NCI-H1417 treated with DMSO at 0.1 percent for 48 hours (cell line): ENCODE results near the gene PRR18.

ENCODE experiments used
- DNase-seq: peaks from one replicate; lab custom pipeline; 2025; lab: John Stamatoyannopoulos, UW

The PRR18 gene

GRCh38 chr6:166305562-166306117, 2.6 kb downstream of the PRR18 start:
- DNase-seq, result no peak

GRCh38 chr6:166304106-166304505, 4.1 kb downstream of the PRR18 start:
- DNase-seq, result no peak

GRCh38 chr6:166301611-166302529, 6.3 kb downstream of the PRR18 start:
- DNase-seq, result no peak

GRCh38 chr6:166300357-166300987, 7.7 kb downstream of the PRR18 start:
- no peak for DNase-seq

- DNase-seq, result no peak
These were observed 10.6 kb downstream of the PRR18 start for GRCh38 chr6:166297606-166298005.

- DNase-seq, result no peak
These were observed 11.9 kb downstream of the PRR18 start for GRCh38 chr6:166296035-166296883.

GRCh38 chr6:166293731-166294584, 14.2 kb downstream of the PRR18 start:
- no peak for DNase-seq

- no peak for DNase-seq
These were observed 18.8 kb downstream of the PRR18 start for GRCh38 chr6:166289207-166290060.

GRCh38 chr6:166286839-166287271, 21.3 kb downstream of the PRR18 start:
- DNase-seq, result no peak

GRCh38 chr6:166285233-166285632, 23.0 kb downstream of the PRR18 start:
- DNase-seq, result no peak

- DNase-seq, result no peak
These were observed 23.6 kb downstream of the PRR18 start for GRCh38 chr6:166284640-166285039.

GRCh38 chr6:166282394-166283032, 25.7 kb downstream of the PRR18 start:
- no peak for DNase-seq

GRCh38 chr6:166281104-166281503, 27.1 kb downstream of the PRR18 start:
- no peak for DNase-seq

GRCh38 chr6:166279393-166279679, 28.9 kb downstream of the PRR18 start:
- no peak for DNase-seq

GRCh38 chr6:166278579-166279392, 29.4 kb downstream of the PRR18 start:
- DNase-seq, result no peak

- DNase-seq, result no peak
These were observed 30.2 kb downstream of the PRR18 start for GRCh38 chr6:166277892-166278578.

GRCh38 chr6:166277018-166277417, 31.2 kb downstream of the PRR18 start:
- DNase-seq, result no peak

- peak; percentile 20 for DNase-seq
These were observed 32.5 kb downstream of the PRR18 start for GRCh38 chr6:166275714-166276166.
